Naive thymus-derived CD8-positive, alpha-beta T cell (primary cell): ENCODE data around the gene RHOH. TPM values are rescaled to one million over a fixed set of nuclear protein-coding genes. Genes with fewer than 3 reads are reported as not detected.

Experiments used
- ATAC-seq, 2 donors: fragments of 150-1000 bp; cut with Tn5 transposase in 1 of 2; sonication (Bioruptor Pico), chemical (Tn5 transposase) in 1 of 2; 1 replicate in 1 of 2; 2 replicates in 1 of 2; pipeline ENCODE4 v1.10.0; 2021; ENCODE audit warnings: mild to moderate bottlenecking in 2 of 2, moderate library complexity in 2 of 2
- POLR2A ChIA-PET: fragments of 350-600 bp; sonication (Branson Sonifier 250); formaldehyde crosslinking; loops from one replicate; lab custom pipeline; 2021; ENCODE audit warnings: antibody characterized with exemption; lab: Charles Lee
- DNase-seq, 10 donors: peaks; one replicate each; pipeline versions ENCODE4 v3.0.0 to v3.0.0-alpha.2; 2020 to 2022
- H3K27ac Mint-ChIP-seq, 10 donors: one replicate each; pipeline ENCODE4 v1.8.0; 2020 to 2022; ENCODE audit warnings: mild to moderate bottlenecking in 10 of 10, mixed read lengths in 10 of 10, moderate library complexity in 4 of 10, inconsistent platforms in 1 of 10
- H3K27me3 Mint-ChIP-seq, 5 donors: one replicate each; pipeline ENCODE4 v1.8.0; 2021 to 2022; ENCODE audit warnings: mixed read lengths in 5 of 5
- H3K36me3 Mint-ChIP-seq, 3 donors: one replicate each; pipeline ENCODE4 v1.8.0; 2020 to 2022; ENCODE audit warnings: mixed read lengths in 3 of 3, mild to moderate bottlenecking in 2 of 3, inconsistent platforms in 1 of 3
- H3K4me1 Mint-ChIP-seq, 4 donors: one replicate each; pipeline ENCODE4 v1.8.0; 2021 to 2022; ENCODE audit warnings: mixed read lengths in 4 of 4
- H3K4me3 Mint-ChIP-seq, 10 donors: one replicate each; pipeline ENCODE4 v1.8.0; 2020 to 2022; ENCODE audit warnings: mild to moderate bottlenecking in 10 of 10, mixed read lengths in 10 of 10, moderate library complexity in 6 of 10, inconsistent platforms in 1 of 10
- H3K9me3 Mint-ChIP-seq, 9 donors: one replicate each; pipeline ENCODE4 v1.8.0; 2020 to 2022; ENCODE audit warnings: mixed read lengths in 9 of 9, mild to moderate bottlenecking in 3 of 9, inconsistent platforms in 1 of 9, moderate library complexity in 1 of 9
- polyA plus RNA-seq, 3 donors: library from polyadenylated mRNA; unstranded; fragments of 300-500 nt; fragmentation: Illumina TruSeq; gene quantifications; one replicate each; pipeline ENCODE4 v1.2.3, GENCODE V29; 2021
- total RNA-seq, 8 experiments: library from RNA in 2 of 8; stranded (reverse) in 2 of 8; gene quantifications; one replicate each; pipeline ENCODE4 v1.2.3 and lab custom pipeline; 2021 to 2026

Gene RHOH
- total and polyA plus RNA-seq, 5 experiments from 2014 or later: 233 to 416 (median 328) TPM

GRCh38 chr4:40225497-40225896 lies 28.7 kb downstream of the RHOH start:
- Mint-ChIP-seq H3K36me3 (peaks cover 8 to 83% (median 49%) of the 10 kb centered on the region in 3 donors), H3K27me3 (no peaks in the 10 kb centered on the region), H3K27ac (peak overlapping the region; percentile 90 to 98 (median 96)), H3K4me3 (peak overlapping the region; percentile 66 to 90 (median 84)), H3K4me1 (peaks cover 45 to 96% (median 88%) of the 10 kb centered on the region in 4 donors), H3K9me3 (no peaks in the 10 kb centered on the region)
- ATAC-seq: peak; percentile 24 to 54
- POLR2A ChIA-PET: interaction anchor here (0.6 to 17.3 kb wide), 15 partner anchors 11 to 169 kb away, joined by 3 to 376 read pairs (median 5); partner anchors contain the start of genes N4BP2 and RHOH
- DNase-seq: peak in 3 of 10 donors; percentile 48 to 55 (median 52)

- no peaks in the 10 kb centered on the region for H3K27me3 Mint-ChIP-seq
- no peak for ATAC-seq
- peak overlapping the region; percentile 90 to 98 (median 96) for H3K27ac Mint-ChIP-seq
- peaks cover 50 to 96% (median 88%) of the 10 kb centered on the region in 4 donors for H3K4me1 Mint-ChIP-seq
- peak overlapping the region; percentile 66 to 90 (median 84) for H3K4me3 Mint-ChIP-seq
- DNase-seq: no peak
- H3K9me3 Mint-ChIP-seq: no peaks in the 10 kb centered on the region
- peaks cover 8 to 84% (median 44%) of the 10 kb centered on the region in 3 donors for H3K36me3 Mint-ChIP-seq
- POLR2A ChIA-PET: interaction anchor here (0.5 to 17.3 kb wide), 17 partner anchors 7 to 94 kb away, joined by 3 to 376 read pairs (median 6); partner anchors contain the start of gene RHOH
These were observed 30.5 kb downstream of the RHOH start for GRCh38 chr4:40227284-40227683.

- POLR2A ChIA-PET: interaction anchor here (0.6 to 17.3 kb wide), 17 partner anchors 8 to 93 kb away, joined by 3 to 376 read pairs (median 6); partner anchors contain the start of gene RHOH
- ATAC-seq (no peak), DNase-seq (no peak)
- peaks cover 13 to 84% (median 40%) of the 10 kb centered on the region in 3 donors for H3K36me3 Mint-ChIP-seq
- no peaks in the 10 kb centered on the region for H3K27me3 Mint-ChIP-seq
- peak overlapping the region; percentile 62 to 91 (median 82) for H3K4me3 Mint-ChIP-seq
- H3K9me3 Mint-ChIP-seq: peaks cover 0 to 9% (median 0%) of the 10 kb centered on the region in 9 donors
- H3K4me1 Mint-ChIP-seq: peaks cover 47 to 96% (median 90%) of the 10 kb centered on the region in 4 donors
- peak overlapping the region; percentile 88 to 99 (median 97) for H3K27ac Mint-ChIP-seq
These were observed 31.9 kb downstream of the RHOH start for GRCh38 chr4:40228497-40229365.

GRCh38 chr4:40231316-40231863 lies 34.6 kb downstream of the RHOH start:
- Mint-ChIP-seq H3K9me3 (peaks cover 0 to 9% (median 0%) of the 10 kb centered on the region in 9 donors), H3K27ac (peak overlapping the region; percentile 88 to 99 (median 97)), H3K36me3 (peaks cover 9 to 83% (median 35%) of the 10 kb centered on the region in 3 donors), H3K27me3 (no peaks in the 10 kb centered on the region), H3K4me3 (peak overlapping the region; percentile 74 to 91 (median 82)), H3K4me1 (peaks cover 45 to 94% (median 89%) of the 10 kb centered on the region in 4 donors)
- POLR2A ChIA-PET: interaction anchor here (0.5 to 17.3 kb wide), 31 partner anchors 9 to 175 kb away, joined by 3 to 376 read pairs (median 8); partner anchors contain the start of genes N4BP2 and RHOH
- DNase-seq (no peak), ATAC-seq (peak; percentile 12 to 15)

GRCh38 chr4:40232610-40233009 lies 35.8 kb downstream of the RHOH start:
- no peaks in the 10 kb centered on the region for H3K27me3 Mint-ChIP-seq
- H3K27ac Mint-ChIP-seq: peak overlapping the region; percentile 88 to 99 (median 97)
- POLR2A ChIA-PET: interaction anchor here (0.7 to 17.3 kb wide), 12 partner anchors 8 to 102 kb away, joined by 3 to 376 read pairs (median 17); partner anchors contain the start of gene RHOH
- ATAC-seq (no peak), DNase-seq (no peak)
- peak overlapping the region; percentile 42 to 85 (median 68) for H3K4me3 Mint-ChIP-seq
- peaks cover 9 to 83% (median 28%) of the 10 kb centered on the region in 3 donors for H3K36me3 Mint-ChIP-seq
- peaks cover 0 to 9% (median 0%) of the 10 kb centered on the region in 9 donors for H3K9me3 Mint-ChIP-seq
- H3K4me1 Mint-ChIP-seq: peaks cover 39 to 94% (median 90%) of the 10 kb centered on the region in 4 donors

- POLR2A ChIA-PET: interaction anchor here (0.8 to 17.3 kb wide), 7 partner anchors 13 to 69 kb away, joined by 3 to 376 read pairs (median 17); partner anchors contain the start of gene RHOH
- H3K36me3 Mint-ChIP-seq: peaks cover 9 to 86% (median 28%) of the 10 kb centered on the region in 3 donors
- H3K27ac Mint-ChIP-seq: peak overlapping the region; percentile 80 to 99 (median 95)
- no peaks in the 10 kb centered on the region for H3K27me3 Mint-ChIP-seq
- DNase-seq: no peak
- ATAC-seq: no peak
- peaks cover 0 to 9% (median 0%) of the 10 kb centered on the region in 9 donors for H3K9me3 Mint-ChIP-seq
- peaks cover 44 to 94% (median 92%) of the 10 kb centered on the region in 4 donors for H3K4me1 Mint-ChIP-seq
- H3K4me3 Mint-ChIP-seq: peak overlapping the region; percentile 25 to 81 (median 46)
These were observed 36.4 kb downstream of the RHOH start for GRCh38 chr4:40233227-40233626.

- no peaks in the 10 kb centered on the region for H3K27me3 Mint-ChIP-seq
- H3K4me1 Mint-ChIP-seq: peaks cover 42 to 94% (median 91%) of the 10 kb centered on the region in 4 donors
- H3K36me3 Mint-ChIP-seq: peaks cover 9 to 84% (median 37%) of the 10 kb centered on the region in 3 donors
- DNase-seq (no peak), ATAC-seq (no peak)
- peak overlapping the region; percentile 50 to 88 (median 78) for H3K4me3 Mint-ChIP-seq
- peak overlapping the region; percentile 92 to 99 (median 96) for H3K27ac Mint-ChIP-seq
- POLR2A ChIA-PET: interaction anchor here (0.7 to 17.3 kb wide), 13 partner anchors 9 to 111 kb away, joined by 3 to 376 read pairs (median 7); partner anchors contain the start of gene RHOH
- peaks cover 0 to 9% (median 0%) of the 10 kb centered on the region in 9 donors for H3K9me3 Mint-ChIP-seq
These were observed 37.7 kb downstream of the RHOH start for GRCh38 chr4:40234519-40235039.

GRCh38 chr4:40238008-40238699 lies 41.3 kb downstream of the RHOH start:
- POLR2A ChIA-PET: interaction anchor here (0.7 to 14.1 kb wide), 28 partner anchors 8 to 84 kb away, joined by 3 to 200 read pairs (median 5); partner anchors contain the start of gene RHOH
- peak; percentile 1 to 3 for ATAC-seq

GRCh38 chr4:40238700-40239548 lies 42.1 kb downstream of the RHOH start:
- Mint-ChIP-seq H3K4me1 (peaks cover 43 to 93% (median 91%) of the 10 kb centered on the region in 4 donors), H3K4me3 (peak overlapping the region; percentile 70 to 89 (median 78)), H3K27me3 (no peaks in the 10 kb centered on the region), H3K36me3 (peaks cover 13 to 86% (median 42%) of the 10 kb centered on the region in 3 donors), H3K27ac (peak overlapping the region; percentile 92 to 99 (median 97)), H3K9me3 (no peaks in the 10 kb centered on the region)
- DNase-seq (peak; percentile 32 to 91 (median 78)), ATAC-seq (peak; percentile 76 to 92)
- POLR2A ChIA-PET: interaction anchor here (0.8 to 7.2 kb wide), 15 partner anchors 8 to 78 kb away, joined by 3 to 79 read pairs (median 4); partner anchors contain the start of gene RHOH

More at GRCh38 chr4:40238008-40238699, 41.3 kb downstream of the RHOH start:
- Mint-ChIP-seq H3K9me3 (peaks cover 0 to under 1% (median 0%) of the 10 kb centered on the region in 9 donors), H3K36me3 (peaks cover 9 to 82% (median 36%) of the 10 kb centered on the region in 3 donors), H3K27ac (peak overlapping the region; percentile 92 to 99 (median 97)), H3K4me1 (peaks cover 37 to 92% (median 90%) of the 10 kb centered on the region in 4 donors), H3K4me3 (peak overlapping the region; percentile 70 to 89 (median 78)), H3K27me3 (no peaks in the 10 kb centered on the region)
- DNase-seq: no peak

- H3K9me3 Mint-ChIP-seq: no peaks in the 10 kb centered on the region
- H3K4me1 Mint-ChIP-seq: peaks cover 41 to 92% (median 90%) of the 10 kb centered on the region in 4 donors
- H3K27me3 Mint-ChIP-seq: no peaks in the 10 kb centered on the region
- H3K27ac Mint-ChIP-seq: peak overlapping the region; percentile 92 to 99 (median 97)
- DNase-seq (no peak), ATAC-seq (no peak)
- POLR2A ChIA-PET: interaction anchor here (0.7 to 7.2 kb wide), 16 partner anchors 10 to 77 kb away, joined by 3 to 79 read pairs (median 6); partner anchors contain the start of gene RHOH
- H3K4me3 Mint-ChIP-seq: peak overlapping the region; percentile 64 to 89 (median 78)
- H3K36me3 Mint-ChIP-seq: peaks cover 16 to 84% (median 43%) of the 10 kb centered on the region in 3 donors
These were observed 43.3 kb downstream of the RHOH start for GRCh38 chr4:40240040-40240653.
